ENCODE results near the gene KRT33B. TPM values are rescaled to one million over a fixed set of nuclear protein-coding genes. Genes with fewer than 3 reads are reported as not detected.
"Not testable (repeated sequence)": the region's sequence is repeated elsewhere in the genome, so short reads cannot be mapped to it uniquely, and the experiment has no call there.

Gene KRT33B
- polyA plus RNA-seq, 4 donors = not detected

- DNase-seq (ENCODE audit: low read depth in 4 of 4, low spot score in 3 of 4) = not testable (repeated sequence)
Measured at GRCh38 chr17:41350381-41350878, 19.2 kb downstream of the KRT33B start, which contains the start of gene KRT33A. Gene KRT33A (minus strand): TSS chr17:41350828. CDS start chr17:41350767, 61 bp downstream.

DNA sequence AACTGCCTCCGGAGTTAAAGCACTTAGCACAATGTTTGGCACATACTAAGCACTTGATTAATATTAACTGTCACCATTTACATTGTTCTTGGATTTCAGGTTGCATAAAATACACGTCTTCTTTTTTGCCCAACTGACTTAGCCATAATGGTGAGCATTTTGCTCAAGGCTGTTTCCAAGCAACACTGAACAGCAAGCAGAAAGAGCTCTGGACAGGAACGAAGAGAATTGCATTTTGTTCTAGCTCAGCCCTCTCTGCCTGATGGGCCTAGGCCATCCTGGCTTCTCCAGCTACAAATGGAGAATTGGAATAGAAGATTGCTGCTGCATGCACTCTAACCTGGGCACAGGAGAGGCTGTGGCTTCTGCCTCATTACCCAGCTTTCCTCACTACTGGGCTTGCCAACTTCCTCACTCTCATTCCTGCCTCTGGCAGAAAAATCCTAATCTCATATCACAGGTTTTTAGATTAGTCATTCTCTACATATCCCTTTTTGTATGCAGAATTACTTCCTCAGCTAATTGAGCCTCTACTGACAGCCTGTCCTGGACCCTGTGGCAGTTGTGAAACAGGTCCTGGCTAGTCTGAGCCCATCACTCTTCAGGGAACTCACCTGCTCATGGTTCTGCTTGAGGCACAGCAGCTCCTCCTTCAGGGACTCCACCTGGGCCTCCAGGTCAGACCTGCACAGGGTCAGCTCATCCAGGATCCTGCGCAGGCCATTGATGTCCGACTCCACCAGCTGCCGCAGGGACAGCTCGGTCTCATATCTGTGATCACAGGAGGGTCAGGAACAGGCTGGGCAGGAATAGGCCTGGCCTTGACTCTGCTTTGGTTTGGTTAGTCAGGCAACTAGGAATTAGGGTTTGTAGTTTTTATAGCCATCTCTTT, 21.5 kb downstream of the KRT33B start:
- no peak for DNase-seq (ENCODE audit: low read depth in 4 of 4, low spot score in 3 of 4)

GRCh38 chr17:41346421-41346820, 23.2 kb downstream of the KRT33B start:
- not testable (repeated sequence) for DNase-seq (ENCODE audit: low read depth in 4 of 4, low spot score in 3 of 4)

DNA sequence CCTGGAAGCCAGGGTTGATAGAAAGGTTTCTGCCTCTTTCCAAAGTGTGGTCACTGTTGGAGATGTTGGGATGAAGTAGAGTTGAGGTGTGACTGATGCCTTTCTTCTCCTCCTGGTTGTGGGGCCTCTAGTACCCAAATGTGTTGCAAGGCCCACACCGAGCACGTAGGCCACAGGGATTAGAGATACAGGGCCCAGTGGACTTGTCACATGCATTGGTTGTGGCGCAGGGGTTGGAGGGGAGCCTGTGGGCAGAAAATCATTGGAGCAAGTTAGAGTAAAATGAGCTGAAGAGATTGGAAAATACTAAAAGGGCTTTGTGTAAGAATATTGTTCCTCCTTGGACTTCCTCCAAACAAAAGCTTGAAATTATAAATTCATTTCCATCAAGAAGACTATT, 23.6 kb downstream of the KRT33B start:
- no peak for DNase-seq (ENCODE audit: low read depth in 4 of 4, low spot score in 3 of 4)

DNA sequence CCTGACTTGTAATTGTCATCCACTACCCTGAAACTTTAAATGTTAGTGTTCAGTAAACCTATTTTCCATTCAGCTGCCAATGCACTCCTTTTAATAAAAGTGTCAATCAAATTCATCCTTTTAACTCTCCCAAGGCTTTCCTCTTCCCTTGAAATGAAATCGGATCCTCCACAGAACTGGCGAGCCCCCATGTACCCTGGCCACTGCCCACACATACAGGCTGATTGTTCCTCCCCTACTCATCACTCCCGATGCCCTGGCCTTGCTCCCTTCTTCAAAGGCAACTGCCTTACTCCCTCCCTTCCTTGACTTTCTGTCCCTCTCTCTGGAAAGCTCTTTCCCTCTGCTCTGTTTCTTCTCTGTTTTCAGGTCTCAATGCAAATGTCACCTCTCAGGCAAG, 26.6 kb downstream of the KRT33B start:
- peak in 1 of 4 donors; percentile 26 for DNase-seq (ENCODE audit: low read depth in 4 of 4, low spot score in 3 of 4)

DNA sequence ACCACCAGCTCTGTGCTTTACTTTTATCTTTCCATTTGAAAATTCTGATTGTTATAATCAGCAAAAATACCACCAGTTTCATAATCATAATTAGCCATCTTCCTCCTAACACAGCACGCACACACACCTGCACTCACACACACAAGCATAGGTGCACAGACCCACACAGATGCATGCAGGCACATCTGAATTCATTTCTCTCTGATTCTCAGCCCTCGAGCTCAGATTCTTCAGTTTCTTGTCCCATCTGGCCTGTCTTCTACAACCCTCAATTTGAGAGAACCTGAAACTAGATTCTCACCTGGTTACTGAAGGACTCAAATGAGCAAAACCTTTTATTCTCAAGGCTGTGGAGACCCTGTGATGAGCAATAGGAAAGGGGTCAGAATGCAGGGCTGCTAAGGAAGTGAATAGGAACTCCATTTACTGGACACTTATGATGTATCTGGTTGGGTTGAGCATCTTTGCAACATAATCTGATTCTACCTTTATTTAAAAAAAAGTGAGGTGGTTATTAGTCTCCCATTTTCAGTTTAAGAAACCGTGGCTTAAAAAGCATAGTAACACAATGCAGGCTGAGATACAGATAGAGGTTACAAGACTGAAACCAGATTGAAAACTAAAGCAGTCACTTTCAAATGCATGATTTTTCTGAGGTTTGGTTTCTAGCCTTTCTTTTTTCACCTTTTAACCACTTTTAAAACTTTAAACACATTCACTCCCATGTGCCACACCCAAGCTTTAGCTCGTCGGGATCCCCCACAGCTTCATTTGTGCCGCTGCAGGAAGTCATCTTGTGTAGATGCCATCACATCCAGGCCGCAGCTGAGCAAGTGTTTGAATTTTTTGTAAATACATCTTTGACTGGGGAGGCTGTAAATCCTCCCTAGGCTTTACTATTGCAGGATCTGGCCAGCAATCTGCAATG, 28.4 kb downstream of the KRT33B start:
- DNase-seq (ENCODE audit: low read depth in 4 of 4, low spot score in 3 of 4) = no peak

DNA sequence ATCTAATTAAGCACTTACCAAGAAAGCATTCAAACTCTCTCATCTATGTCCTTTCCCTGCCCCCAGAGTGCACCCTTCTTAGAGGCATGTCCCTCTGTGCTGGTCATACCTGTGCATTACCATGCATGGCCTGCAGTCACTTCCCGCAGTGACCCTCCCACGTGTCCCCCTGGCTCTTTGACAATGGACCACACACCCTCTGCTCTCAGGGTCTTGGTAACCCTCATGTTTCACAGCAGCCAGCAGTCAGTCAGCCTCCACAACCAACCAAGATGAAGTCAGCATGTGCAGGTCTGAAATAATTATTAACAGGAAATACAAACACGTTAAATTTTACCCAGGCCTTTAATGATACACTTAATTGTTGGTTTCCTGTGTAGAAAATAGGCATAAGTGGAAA, 29.1 kb downstream of the KRT33B start:
- DNase-seq (ENCODE audit: low read depth in 4 of 4, low spot score in 3 of 4) = peak in 1 of 4 donors; percentile 27

DNA sequence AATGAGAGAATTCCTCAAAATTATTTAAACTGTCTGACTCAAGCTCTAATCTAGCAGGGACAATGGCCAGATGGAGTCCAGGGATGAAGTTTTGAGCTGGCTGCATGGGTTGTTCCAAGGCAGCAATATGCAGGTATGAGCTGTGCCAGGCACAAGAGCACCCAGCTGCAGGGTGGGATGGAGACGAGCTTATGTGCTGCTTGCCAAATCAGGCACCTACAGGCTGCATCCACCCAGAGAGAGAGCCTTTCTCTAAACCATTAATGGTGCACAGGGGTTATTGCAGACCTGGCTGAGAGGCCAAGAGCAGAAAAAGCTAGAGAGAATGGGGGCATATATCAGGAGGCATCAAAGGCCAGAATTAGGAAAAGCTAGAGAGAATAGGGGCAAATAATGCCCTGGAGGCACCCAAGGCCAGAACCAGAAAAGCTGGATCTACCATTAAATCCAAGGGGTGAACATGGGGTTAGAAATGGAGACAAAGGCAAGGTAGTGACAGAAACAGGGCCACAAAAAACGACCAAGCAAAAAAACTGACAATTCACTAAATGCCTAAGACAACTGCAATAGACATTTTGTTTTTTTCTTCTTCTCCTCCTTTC, 29.9 kb downstream of the KRT33B start:
- DNase-seq (ENCODE audit: low read depth in 4 of 4, low spot score in 3 of 4) = no peak

- DNase-seq (ENCODE audit: low read depth in 4 of 4, low spot score in 3 of 4) = no peak
Measured at GRCh38 chr17:41338961-41339485, 30.6 kb downstream of the KRT33B start.

DNA sequence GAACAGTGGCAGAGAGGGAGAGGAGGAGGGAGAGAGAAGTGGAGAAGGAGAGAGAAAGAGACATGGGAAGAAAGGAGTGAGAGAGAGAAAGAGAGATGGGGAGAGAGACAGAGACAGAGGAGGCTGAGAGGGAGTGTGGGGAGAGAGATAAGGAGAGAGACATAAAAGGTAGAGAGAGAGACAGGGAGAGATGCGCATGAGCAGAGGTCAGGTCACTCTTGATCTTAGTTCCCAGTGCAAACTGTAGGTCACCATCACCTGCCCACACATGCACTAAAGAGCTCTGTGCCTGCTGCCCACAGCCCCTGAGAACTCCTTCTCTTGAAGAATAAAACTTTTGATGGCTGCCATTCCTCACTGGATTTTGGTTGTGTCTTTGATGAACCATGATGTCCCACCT, 33.9 kb downstream of the KRT33B start:
- DNase-seq (ENCODE audit: low read depth in 4 of 4, low spot score in 3 of 4) = no peak

DNA sequence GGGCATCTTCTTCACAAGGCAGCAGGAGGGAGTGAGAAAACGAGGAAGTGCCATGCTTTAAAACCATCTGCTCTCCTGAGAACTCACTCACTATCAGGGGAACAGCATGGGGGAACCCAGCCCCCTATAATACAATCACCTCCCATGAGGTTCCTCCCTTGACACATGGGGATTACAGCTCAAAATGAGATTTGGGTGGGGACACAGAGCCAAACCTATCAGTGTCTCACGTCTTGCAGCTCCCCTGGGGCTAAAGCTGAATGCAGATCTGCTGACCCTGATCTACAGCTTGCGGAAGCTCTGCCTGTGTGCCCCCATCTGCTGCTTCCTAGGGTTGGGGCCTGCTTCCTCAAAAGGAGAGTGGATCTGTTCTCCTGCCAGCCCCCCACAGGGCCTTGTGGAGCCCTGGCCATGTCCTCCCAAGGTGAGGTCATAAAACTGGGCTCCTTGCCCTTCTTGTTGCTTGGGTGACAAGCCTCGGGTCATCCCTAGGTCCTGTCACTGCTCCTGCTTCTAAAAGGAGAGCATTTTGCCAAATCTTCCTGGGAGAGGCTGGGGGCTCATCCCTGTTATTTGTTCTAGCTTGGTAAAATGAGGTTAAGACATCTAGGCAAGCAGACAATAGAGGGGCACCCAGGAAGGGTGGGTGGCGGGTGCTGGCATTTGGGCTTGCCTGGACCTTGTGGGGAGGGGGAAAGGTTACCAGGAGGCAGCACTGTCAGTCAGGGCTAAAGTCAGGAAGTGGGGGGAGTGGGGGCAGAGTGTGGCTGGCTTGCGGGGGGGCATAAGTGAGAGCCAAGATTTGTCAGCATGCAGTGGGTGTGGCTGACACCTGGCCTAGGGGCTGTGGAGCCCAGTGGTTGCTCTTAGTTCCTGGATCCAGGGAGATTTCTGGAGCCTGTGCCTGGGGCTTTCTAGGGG, 35.0 kb downstream of the KRT33B start:
- DNase-seq (ENCODE audit: low read depth in 4 of 4, low spot score in 3 of 4) = no peak

DNA sequence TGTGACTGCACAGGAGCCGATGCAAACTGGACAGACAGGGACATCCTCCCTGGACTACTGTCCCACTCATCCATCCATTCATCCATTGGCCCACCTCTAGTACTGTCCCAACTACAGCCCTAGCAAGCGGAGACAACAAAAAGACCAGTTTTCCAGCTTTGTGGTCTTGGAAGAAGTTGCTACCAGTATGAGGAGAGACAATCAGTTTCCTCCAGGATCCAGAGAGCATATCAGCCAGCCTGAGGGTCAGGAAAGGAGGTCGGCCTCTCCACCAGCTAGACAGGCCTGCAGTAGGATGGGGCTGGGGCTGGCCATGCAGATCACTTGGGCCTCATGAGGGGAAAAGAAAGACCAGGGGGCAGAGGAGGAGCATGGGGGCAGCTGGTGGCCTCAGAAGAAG, 35.8 kb downstream of the KRT33B start:
- DNase-seq (ENCODE audit: low read depth in 4 of 4, low spot score in 3 of 4) = no peak

GRCh38 chr17:41333098-41333497, 36.5 kb downstream of the KRT33B start:
- no peak for DNase-seq (ENCODE audit: low read depth in 4 of 4, low spot score in 3 of 4)

GRCh38 chr17:41332239-41332638, 37.4 kb downstream of the KRT33B start:
- DNase-seq (ENCODE audit: low read depth in 4 of 4, low spot score in 3 of 4) = no peak

GRCh38 chr17:41331606-41332005, 38.0 kb downstream of the KRT33B start:
- DNase-seq (ENCODE audit: low read depth in 4 of 4, low spot score in 3 of 4) = no peak

DNA sequence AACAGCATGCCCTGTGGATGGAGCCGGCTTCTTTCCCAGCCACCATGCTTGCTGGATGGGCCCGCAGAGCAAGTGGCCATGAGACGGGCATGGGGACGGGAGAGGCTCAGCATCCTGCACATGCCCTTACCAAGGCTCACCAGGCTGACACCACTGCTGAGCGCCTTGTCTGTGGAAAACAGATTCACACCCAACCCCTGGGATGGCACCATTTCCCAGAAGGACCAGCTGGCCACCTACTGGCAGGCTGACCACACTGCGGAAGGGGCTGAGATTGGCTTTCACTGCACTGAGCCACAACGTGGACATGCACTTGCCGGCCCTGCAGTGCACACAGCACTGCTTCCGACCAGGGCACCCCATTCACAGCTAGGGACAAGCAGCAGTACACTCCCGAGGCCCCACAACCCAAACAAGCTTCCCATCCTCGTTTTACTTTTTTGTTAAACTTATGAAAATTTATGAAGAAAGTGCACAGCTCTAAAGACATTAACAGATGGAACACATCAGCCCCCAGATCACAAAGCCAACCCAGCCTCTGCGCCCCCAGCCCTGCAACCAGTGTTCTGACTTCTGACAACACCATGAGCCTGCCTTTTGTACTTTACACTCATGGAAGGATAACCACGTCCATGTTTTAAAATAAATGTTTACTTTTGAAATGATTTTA, 40.2 kb downstream of the KRT33B start:
- DNase-seq (ENCODE audit: low read depth in 4 of 4, low spot score in 3 of 4) = no peak

- no peak for DNase-seq (ENCODE audit: low read depth in 4 of 4, low spot score in 3 of 4)
Measured at GRCh38 chr17:41328207-41328606, 41.4 kb downstream of the KRT33B start.

- DNase-seq (ENCODE audit: low read depth in 4 of 4, low spot score in 3 of 4) = no peak
Measured at GRCh38 chr17:41327411-41328120, 42.0 kb downstream of the KRT33B start.
